Adipocyte (in vitro differentiated cells): ENCODE measurements around the gene PLA2G4F.

Experiments
- DNase-seq: peaks from one replicate; pipeline ENCODE4 v3.0.0-alpha.2; 2015; ENCODE audit warnings: low read depth
- H3K27me3 ChIP-seq: replicated peaks from 2 replicates; pipeline ENCODE4 v1.7.0; 2013; ENCODE audit warnings: mild to moderate bottlenecking, low read length, moderate library complexity; ENCODE audit not compliant: control insufficient read depth, insufficient read depth
- H3K36me3 ChIP-seq: 2 replicates; pipeline ENCODE4 v1.7.0; 2013; ENCODE audit warnings: low read length, mild to moderate bottlenecking, moderate library complexity; ENCODE audit not compliant: control insufficient read depth, insufficient read depth, severe bottlenecking
- H3K4me1 ChIP-seq: 2 replicates; pipeline ENCODE4 v1.7.0; 2013; ENCODE audit warnings: mild to moderate bottlenecking, low read length, moderate library complexity; ENCODE audit not compliant: control insufficient read depth, insufficient read depth
- H3K4me3 ChIP-seq: 2 replicates; pipeline ENCODE4 v1.7.0; 2013; ENCODE audit warnings: mild to moderate bottlenecking, low read length, moderate library complexity
- H3K9ac ChIP-seq: 2 replicates; pipeline ENCODE4 v1.7.0; 2013; ENCODE audit warnings: mild to moderate bottlenecking, low read length, moderate library complexity
- H3K9me3 ChIP-seq: 2 replicates; pipeline ENCODE4 v1.7.0; 2013; ENCODE audit warnings: mild to moderate bottlenecking, low read length, moderate library complexity; ENCODE audit not compliant: control insufficient read depth

PLA2G4F gene

GRCh38 chr15:42156243-42156922 lies at the start of gene PLA2G4F:
TSS of gene PLA2G4F (minus strand) at chr15:42156636. CDS start at chr15:42156549, 87 bp downstream.
- peaks cover 28% of the 10 kb centered on the region for H3K36me3 ChIP-seq
- peaks cover 4% of the 10 kb centered on the region for H3K4me1 ChIP-seq
- H3K4me3 ChIP-seq, result no peak within 1 kb of the TSS
- H3K9ac ChIP-seq, result no peak within 1 kb of the TSS
- DNase-seq, result no peak
- H3K27me3 ChIP-seq, result peaks cover 14% of the 10 kb centered on the region
- H3K9me3 ChIP-seq, result no peaks in the 10 kb centered on the region

- no peaks in the 10 kb centered on the region for H3K9me3 ChIP-seq
- H3K27me3 ChIP-seq, result no peaks in the 10 kb centered on the region
- no peak overlapping the region for H3K4me3 ChIP-seq
- no peak overlapping the region for H3K9ac ChIP-seq
- peaks cover 10% of the 10 kb centered on the region for H3K36me3 ChIP-seq
- peaks cover 43% of the 10 kb centered on the region for H3K4me1 ChIP-seq
- DNase-seq, result no peak
Observed at GRCh38 chr15:42203891-42204290, 47.5 kb upstream of the PLA2G4F start.

DNA sequence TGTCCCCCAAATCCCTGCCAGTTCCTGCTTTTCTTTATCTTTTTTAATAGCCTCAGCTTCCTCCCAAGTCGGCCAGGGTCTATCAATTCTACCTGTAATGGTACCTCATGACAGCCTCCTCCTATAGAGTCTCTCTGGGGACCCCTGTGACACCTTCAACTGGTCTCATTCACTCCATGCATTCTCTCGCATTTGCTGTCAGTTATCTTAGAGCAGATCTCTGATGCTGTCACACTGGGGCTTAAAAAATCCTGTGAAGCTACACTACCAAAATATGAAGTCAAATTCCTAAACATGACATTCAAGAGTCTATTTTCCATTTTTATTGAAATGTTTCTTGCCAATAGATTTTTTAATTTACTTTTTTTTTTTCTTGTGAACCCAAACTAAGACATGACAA lies 46.2 kb upstream of the PLA2G4F start:
- Histone ChIP-seq H3K4me3 (no peak overlapping the region), H3K9me3 (no peaks in the 10 kb centered on the region), H3K4me1 (peaks cover 43% of the 10 kb centered on the region), H3K27me3 (no peaks in the 10 kb centered on the region), H3K9ac (no peak overlapping the region), H3K36me3 (peaks cover 22% of the 10 kb centered on the region)
- no peak for DNase-seq

DNA sequence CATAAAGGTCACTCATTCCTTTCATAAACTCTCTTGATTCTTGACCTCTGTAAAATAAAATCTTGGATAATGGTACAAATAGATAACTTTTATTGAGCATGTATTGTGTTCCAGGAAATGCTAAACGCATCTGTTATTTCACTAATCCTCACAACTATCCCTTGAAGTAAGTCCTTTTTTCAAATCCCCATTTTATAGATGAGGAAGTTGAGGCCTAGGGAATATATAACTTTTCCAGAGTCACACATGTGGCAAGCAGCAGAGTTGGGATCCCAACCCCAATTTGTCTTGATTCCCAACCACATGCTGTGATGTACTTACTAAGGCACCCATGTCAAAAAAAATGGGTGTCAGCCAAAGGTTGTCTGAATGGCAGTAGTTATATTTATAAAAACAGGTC lies 45.4 kb upstream of the PLA2G4F start:
- no peak for DNase-seq
- H3K27me3 ChIP-seq, result no peaks in the 10 kb centered on the region
- H3K9me3 ChIP-seq, result no peaks in the 10 kb centered on the region
- H3K4me1 ChIP-seq, result peaks cover 40% of the 10 kb centered on the region
- H3K4me3 ChIP-seq, result no peak overlapping the region
- no peak overlapping the region for H3K9ac ChIP-seq
- peaks cover 22% of the 10 kb centered on the region for H3K36me3 ChIP-seq

DNA sequence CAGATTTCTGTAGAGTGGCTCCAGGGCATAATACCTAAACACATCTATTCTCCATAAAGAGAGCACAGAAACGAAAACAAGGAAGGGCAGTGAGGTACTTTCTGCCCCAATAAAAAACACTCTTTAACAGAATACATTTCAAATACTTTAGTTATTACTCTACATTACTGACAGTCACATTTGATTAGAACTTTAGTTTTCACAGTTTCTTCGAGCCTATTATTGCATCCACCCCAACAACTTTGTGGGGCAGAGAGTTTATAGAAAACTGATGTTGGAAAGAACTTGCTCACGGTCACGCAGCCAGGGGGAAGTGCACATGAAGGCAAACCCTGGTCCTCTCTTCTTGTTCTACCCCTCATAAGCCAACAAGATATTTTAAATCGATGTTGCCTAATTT lies 42.7 kb upstream of the PLA2G4F start:
- H3K4me3 ChIP-seq, result no peak overlapping the region
- no peaks in the 10 kb centered on the region for H3K27me3 ChIP-seq
- H3K4me1 ChIP-seq, result peaks cover 37% of the 10 kb centered on the region
- H3K9me3 ChIP-seq, result no peaks in the 10 kb centered on the region
- peak; percentile 65 for DNase-seq
- H3K9ac ChIP-seq, result no peak overlapping the region
- peaks cover 22% of the 10 kb centered on the region for H3K36me3 ChIP-seq

GRCh38 chr15:42198516-42198915 lies 42.1 kb upstream of the PLA2G4F start:
- H3K27me3 ChIP-seq, result no peaks in the 10 kb centered on the region
- DNase-seq, result peak; percentile 6
- peaks cover 22% of the 10 kb centered on the region for H3K36me3 ChIP-seq
- no peak overlapping the region for H3K4me3 ChIP-seq
- peaks cover 31% of the 10 kb centered on the region for H3K4me1 ChIP-seq
- H3K9me3 ChIP-seq, result no peaks in the 10 kb centered on the region
- H3K9ac ChIP-seq, result no peak overlapping the region

DNA sequence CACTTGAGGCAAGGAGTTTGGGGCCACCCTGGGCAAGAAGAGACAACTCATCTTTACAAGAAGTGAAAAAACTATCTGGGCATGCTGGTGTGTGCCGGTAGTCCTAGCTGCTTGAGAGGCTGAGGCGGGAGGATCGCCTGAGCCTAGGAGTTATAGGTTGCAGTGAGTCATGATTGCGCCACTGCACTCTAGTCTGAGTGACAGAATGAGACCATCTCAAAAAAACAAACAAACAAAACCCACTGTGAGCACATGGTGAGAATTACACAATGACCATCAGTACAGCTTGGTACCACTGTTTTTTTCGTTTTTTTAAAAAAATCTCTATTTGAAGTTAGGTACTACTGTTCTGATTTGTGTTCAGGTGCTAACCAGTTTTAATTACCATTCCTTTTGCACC lies 38.1 kb upstream of the PLA2G4F start:
- Histone ChIP-seq H3K9ac (no peak overlapping the region), H3K36me3 (peaks cover 41% of the 10 kb centered on the region), H3K4me1 (peaks cover 19% of the 10 kb centered on the region), H3K9me3 (no peaks in the 10 kb centered on the region), H3K27me3 (no peaks in the 10 kb centered on the region), H3K4me3 (no peak overlapping the region)
- DNase-seq, result peak; percentile 76

DNA sequence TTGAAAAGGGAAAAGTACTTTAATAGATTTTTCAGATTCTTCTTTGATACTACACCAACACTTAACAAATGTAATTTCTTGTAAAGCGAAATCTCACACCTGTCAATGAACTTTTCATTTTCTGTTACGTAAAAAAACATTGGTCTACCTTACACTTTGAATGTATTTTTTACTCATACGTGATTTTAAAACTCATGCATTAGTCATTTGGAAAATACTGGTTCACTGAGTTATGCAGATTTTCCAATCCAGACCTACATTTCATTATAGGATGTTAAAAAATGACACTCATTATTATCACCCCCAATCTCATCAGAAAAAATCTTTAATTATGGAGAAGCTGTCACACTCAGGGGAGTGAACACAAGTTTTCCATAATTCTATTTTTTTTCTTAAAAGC lies 36.9 kb upstream of the PLA2G4F start:
- H3K4me3 ChIP-seq, result no peak overlapping the region
- H3K9me3 ChIP-seq, result no peaks in the 10 kb centered on the region
- H3K9ac ChIP-seq, result no peak overlapping the region
- DNase-seq, result no peak
- H3K4me1 ChIP-seq, result peaks cover 19% of the 10 kb centered on the region
- H3K36me3 ChIP-seq, result peaks cover 40% of the 10 kb centered on the region
- no peaks in the 10 kb centered on the region for H3K27me3 ChIP-seq

- Histone ChIP-seq H3K9ac (no peak overlapping the region), H3K9me3 (no peaks in the 10 kb centered on the region), H3K36me3 (peaks cover 49% of the 10 kb centered on the region), H3K4me1 (peaks cover 8% of the 10 kb centered on the region), H3K4me3 (no peak overlapping the region), H3K27me3 (no peaks in the 10 kb centered on the region)
- DNase-seq, result no peak
Observed at GRCh38 chr15:42191610-42192346, 35.3 kb upstream of the PLA2G4F start.

GRCh38 chr15:42190370-42190769 lies 33.9 kb upstream of the PLA2G4F start:
- no peak for DNase-seq
- no peak overlapping the region for H3K4me3 ChIP-seq
- peaks cover 8% of the 10 kb centered on the region for H3K4me1 ChIP-seq
- H3K27me3 ChIP-seq, result no peaks in the 10 kb centered on the region
- peaks cover 63% of the 10 kb centered on the region for H3K36me3 ChIP-seq
- no peak overlapping the region for H3K9ac ChIP-seq
- H3K9me3 ChIP-seq, result no peaks in the 10 kb centered on the region

DNA sequence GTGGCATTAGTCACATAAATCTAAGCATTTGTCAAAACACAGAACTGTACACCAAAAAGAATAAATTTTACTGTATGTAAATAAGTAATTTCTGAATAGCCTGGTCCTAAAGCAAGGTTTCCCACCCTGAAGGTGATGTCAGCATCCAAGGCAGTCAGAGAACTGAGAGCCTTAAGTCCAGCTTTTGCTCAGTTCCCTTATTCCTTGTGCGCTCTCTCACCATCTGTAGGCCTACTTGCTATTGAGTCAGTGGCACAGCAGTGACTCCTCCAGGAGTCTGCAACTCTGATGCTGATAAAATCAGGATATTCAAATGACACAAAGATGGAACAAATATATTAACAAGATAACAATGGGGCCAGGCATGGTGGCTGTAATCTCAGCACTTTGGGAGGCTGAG lies 29.4 kb upstream of the PLA2G4F start:
- no peaks in the 10 kb centered on the region for H3K9me3 ChIP-seq
- no peak for DNase-seq
- H3K27me3 ChIP-seq, result no peaks in the 10 kb centered on the region
- no peak overlapping the region for H3K4me3 ChIP-seq
- no peaks in the 10 kb centered on the region for H3K4me1 ChIP-seq
- no peak overlapping the region for H3K9ac ChIP-seq
- peaks cover 94% of the 10 kb centered on the region for H3K36me3 ChIP-seq
